SK-N-SH (cell line): ENCODE results near the gene EOGT. TPM values are rescaled to one million over a fixed set of nuclear protein-coding genes. Genes with fewer than 3 reads are reported as not detected.

Source experiments
- CTCF ChIA-PET: fragments of 300-600, 350-600 bp; formaldehyde crosslinking; extraction: SDS; loops from one replicate; lab custom pipeline; 2021; lab: Yijun Ruan, JAX
- POLR2A ChIA-PET: fragments of 350-600 bp; sonication (Branson Sonifier 250); formaldehyde crosslinking; extraction: SDS; loops from one replicate; lab custom pipeline; 2020; ENCODE audit warnings: antibody characterized with exemption, inconsistent platforms; lab: Yijun Ruan, JAX
- DNase-seq: peaks from one replicate; pipeline ENCODE4 v3.0.0; 2012
- H2AFZ ChIP-seq: fragments of 200-600 bp; sonication (generic); 2 replicates; pipeline ENCODE4 v1.8.1; 2016; ENCODE audit warnings: antibody characterized with exemption, mild to moderate bottlenecking, low read depth
- H3F3A ChIP-seq: fragments of 200-600 bp; sonication (generic); replicated peaks from 2 replicates; pipeline ENCODE3; 2016; ENCODE audit warnings: antibody characterized with exemption, mild to moderate bottlenecking; ENCODE audit not compliant: insufficient read depth
- H3K27ac ChIP-seq, 2 experiments: fragments of 200-500 bp in 1 of 2; fragments of 200-600 bp in 1 of 2; sonication (Bioruptor generic) in 1 of 2; sonication (generic), shearing (Covaris generic) in 1 of 2; 2 replicates each; pipeline versions ENCODE4 v1.5.1 to v1.6.1; 2014 to 2016; ENCODE audit warnings: low read depth in 2 of 2, inconsistent platforms in 1 of 2, low read length in 1 of 2, mild to moderate bottlenecking in 1 of 2, mixed read lengths in 1 of 2
- H3K27me3 ChIP-seq: fragments of 200-600 bp; sonication (generic), shearing (Covaris generic); 2 replicates; pipeline ENCODE4 v1.6.1; 2016; ENCODE audit warnings: mixed run types; ENCODE audit not compliant: insufficient read depth
- H3K36me3 ChIP-seq, 2 experiments: fragments of 200-500 bp in 1 of 2; fragments of 200-600 bp in 1 of 2; sonication (Bioruptor generic) in 1 of 2; sonication (generic) in 1 of 2; replicated peaks in 1 of 2; 2 replicates each; pipeline versions ENCODE3 to v1.5.1; 2014 to 2016; ENCODE audit warnings: low read length in 1 of 2, mild to moderate bottlenecking in 1 of 2; ENCODE audit not compliant: insufficient read depth in 2 of 2, control insufficient read depth in 1 of 2
- H3K4me1 ChIP-seq, 2 experiments: fragments of 200-500 bp in 1 of 2; fragments of 200-600 bp in 1 of 2; sonication (Bioruptor generic) in 1 of 2; sonication (generic), shearing (Covaris generic) in 1 of 2; 2 replicates each; pipeline versions ENCODE4 v1.5.1 to v1.6.1; 2014 to 2016; ENCODE audit warnings: low read depth in 1 of 2, low read length in 1 of 2, mixed run types in 1 of 2; ENCODE audit not compliant: insufficient read depth in 2 of 2, control insufficient read depth in 1 of 2
- H3K4me2 ChIP-seq: fragments of 200-600 bp; sonication (generic), shearing (Covaris generic); 2 replicates; pipeline ENCODE4 v1.6.1; 2017; ENCODE audit warnings: mixed run types
- H3K4me3 ChIP-seq, 2 experiments: fragments of 200-500 bp in 1 of 2; fragments of 200-600 bp in 1 of 2; sonication (Bioruptor generic) in 1 of 2; sonication (generic), shearing (Covaris generic) in 1 of 2; 2 replicates each; pipeline versions ENCODE4 v1.5.1 to v1.8.1; 2014 to 2016; ENCODE audit warnings: low read depth in 2 of 2, inconsistent platforms in 1 of 2, low read length in 1 of 2, mild to moderate bottlenecking in 1 of 2, mixed read lengths in 1 of 2, moderate library complexity in 1 of 2
- H3K79me2 ChIP-seq: fragments of 200-600 bp; sonication (generic); 2 replicates; pipeline ENCODE4 v1.8.1; 2017; ENCODE audit warnings: mild to moderate bottlenecking; ENCODE audit not compliant: insufficient read depth
- H3K9ac ChIP-seq: fragments of 200-600 bp; sonication (generic); 2 replicates; pipeline ENCODE4 v1.6.1; 2017; ENCODE audit warnings: mixed run types
- H3K9me2 ChIP-seq: fragments of 200-600 bp; sonication (generic); 2 replicates; pipeline ENCODE4 v1.6.1; 2017; ENCODE audit warnings: mixed run types
- H3K9me3 ChIP-seq: fragments of 200-600 bp; sonication (generic); 2 replicates; pipeline ENCODE4 v1.6.1; 2017; ENCODE audit warnings: mixed run types, mild to moderate bottlenecking, moderate library complexity
- H4K20me1 ChIP-seq: fragments of 200-600 bp; sonication (generic); 2 replicates; pipeline ENCODE4 v1.6.1; 2017; ENCODE audit warnings: mild to moderate bottlenecking, mixed run types; ENCODE audit not compliant: insufficient read depth
- CTCF ChIP-seq: fragments of 200-600 bp; sonication (generic); IDR thresholded peaks from 2 replicates; pipeline ENCODE4 v1.6.1; 2017; ENCODE audit warnings: antibody characterized with exemption, mild to moderate bottlenecking, moderate library complexity
- EZH2phosphoT487 ChIP-seq: fragments of 200-600 bp; sonication (generic); IDR thresholded peaks from 2 replicates; pipeline ENCODE4 v1.6.1; 2017; ENCODE audit warnings: low read depth, mixed run types, mild to moderate bottlenecking, antibody characterized with exemption, moderate library complexity, borderline replicate concordance
- FOXJ3 ChIP-seq: sonication (generic); formaldehyde crosslinking; IDR thresholded peaks from 2 replicates; pipeline ENCODE4 v1.5.1; 2020; ENCODE audit warnings: mild to moderate bottlenecking, missing genetic modification reagents
- FOXM1 ChIP-seq: IDR thresholded peaks from 2 replicates; pipeline ENCODE4 v1.4.0; 2012; ENCODE audit warnings: low read depth, mild to moderate bottlenecking
- GATA2 ChIP-seq: sonication (generic); formaldehyde crosslinking; IDR thresholded peaks from 2 replicates; pipeline ENCODE4 v1.5.0; 2020; ENCODE audit warnings: mild to moderate bottlenecking, missing genetic modification reagents
- MAX ChIP-seq: IDR thresholded peaks from 2 replicates; pipeline ENCODE4 v1.4.0; 2012; ENCODE audit warnings: low read depth
- MEF2A ChIP-seq: IDR thresholded peaks from 2 replicates; pipeline ENCODE4 v1.4.0; 2012; ENCODE audit warnings: low read depth, borderline replicate concordance
- MXI1 ChIP-seq: IDR thresholded peaks from 2 replicates; pipeline ENCODE4 v1.6.1; 2012; ENCODE audit warnings: mild to moderate bottlenecking, low read depth, low read length, improper control_type of control experiment
- NFIC ChIP-seq: IDR thresholded peaks from 2 replicates; pipeline ENCODE4 v1.4.0; 2012; ENCODE audit warnings: borderline replicate concordance
- NRF1 ChIP-seq: IDR thresholded peaks from 2 replicates; pipeline ENCODE4 v1.6.1; 2012; ENCODE audit warnings: low read depth, mild to moderate bottlenecking, low read length
- POLR2AphosphoS5 ChIP-seq: IDR thresholded peaks from 2 replicates; pipeline ENCODE4 v1.6.1; 2012; ENCODE audit warnings: low read depth, low read length
- RXRA ChIP-seq: IDR thresholded peaks from 2 replicates; pipeline ENCODE4 v1.4.0; 2012; ENCODE audit warnings: low read depth, mild to moderate bottlenecking, borderline replicate concordance
- SMC3 ChIP-seq: IDR thresholded peaks from 2 replicates; pipeline ENCODE4 v1.6.1; 2012; ENCODE audit warnings: low read depth, low read length, improper control_type of control experiment
- TEAD4 ChIP-seq: IDR thresholded peaks from 2 replicates; pipeline ENCODE4 v1.4.0; 2012; ENCODE audit warnings: mild to moderate bottlenecking, borderline replicate concordance; ENCODE audit not compliant: insufficient read depth
- USF1 ChIP-seq: IDR thresholded peaks from 2 replicates; pipeline ENCODE4 v1.4.0; 2012; ENCODE audit warnings: low read depth, borderline replicate concordance
- USF2 ChIP-seq: fragments of 150-350 bp; IDR thresholded peaks from 2 replicates; pipeline ENCODE4 v1.6.1; 2017; ENCODE audit warnings: antibody characterized with exemption, low read length, low read depth, borderline replicate concordance
- ZBTB33 ChIP-seq: IDR thresholded peaks from 2 replicates; pipeline ENCODE4 v1.4.0; 2012; ENCODE audit warnings: low read depth, borderline replicate concordance
- WGBS: methylation state at CpG from one replicate; pipeline ENCODE4 v1.1.6; 2017; ENCODE audit warnings: low lambda C conversion rate; 5-methylcytosine and 5-hydroxymethylcytosine counted together
- polyA plus RNA-seq, 3 experiments: library from polyadenylated mRNA; depleted of rRNA; stranded (reverse); fragments of >200 nt; gene quantifications; 2 replicates each; pipeline ENCODE4 v1.2.3, GENCODE V29; 2012

Gene EOGT
- polyA plus RNA-seq, 1 of the 3 experiments (the other 2 are of a cell fraction): 6.0 TPM

- TF ChIP-seq USF1 (no peak), TEAD4 (no peak), MEF2A (no peak), USF2 (no peak)
- no peaks in the 10 kb centered on the region for H3K9me2 ChIP-seq
- no peak overlapping the region for H3K4me2 ChIP-seq
- no peaks in the 10 kb centered on the region for H3F3A ChIP-seq
- WGBS: 97% methylated on average over 6 of the region's 6 CpGs
- H3K79me2 ChIP-seq: no peaks in the 10 kb centered on the region
- H3K36me3 ChIP-seq: peaks cover 35 to 62% of the 10 kb centered on the region in 2 experiments
- no peak overlapping the region for H3K27ac ChIP-seq
- DNase-seq: no peak
- no peak overlapping the region for H3K9ac ChIP-seq
- H4K20me1 ChIP-seq: no peaks in the 10 kb centered on the region
- no peak overlapping the region for H2AFZ ChIP-seq
- H3K9me3 ChIP-seq: no peaks in the 10 kb centered on the region
- no peaks in the 10 kb centered on the region for H3K27me3 ChIP-seq
- ChIA-PET POLR2A (no interaction called here), CTCF (no interaction called here)
- H3K4me3 ChIP-seq: no peak overlapping the region
- H3K4me1 ChIP-seq: no peaks in the 10 kb centered on the region
Observed at GRCh38 chr3:68997887-68998286, 15.6 kb downstream of the EOGT start.

- no peak for TF ChIP-seq MAX
- no peak for TF ChIP-seq FOXJ3 (CRISPR knock-in tag)
- no peak for TF ChIP-seq RXRA
- no peak for TF ChIP-seq POLR2AphosphoS5
- TF ChIP-seq MXI1: no peak
- TF ChIP-seq ZBTB33: no peak
- no peak for TF ChIP-seq GATA2 (CRISPR knock-in tag)
- no peak for TF ChIP-seq FOXM1
- no peak for TF ChIP-seq TEAD4
- TF ChIP-seq NFIC: no peak
- no peak for TF ChIP-seq CTCF
- no peak for TF ChIP-seq EZH2phosphoT487
- TF ChIP-seq NRF1: no peak
- no peak for TF ChIP-seq SMC3
- Histone ChIP-seq H3K9me3 (no peaks in the 10 kb centered on the region), H3K9ac (no peak overlapping the region), H3F3A (no peaks in the 10 kb centered on the region), H3K79me2 (no peaks in the 10 kb centered on the region), H3K27ac (no peak overlapping the region), H4K20me1 (no peaks in the 10 kb centered on the region), H3K4me1 (no peaks in the 10 kb centered on the region), H3K4me2 (no peak overlapping the region), H2AFZ (no peak overlapping the region), H3K4me3 (no peak overlapping the region), H3K9me2 (no peaks in the 10 kb centered on the region), H3K36me3 (peaks cover 35 to 51% of the 10 kb centered on the region in 2 experiments), H3K27me3 (no peaks in the 10 kb centered on the region)
- CTCF ChIA-PET: interaction anchor here (1.6 to 2.2 kb wide), 2 partner anchors 10 to 17 kb away, joined by 5 to 8 read pairs; partner anchors contain the start of gene EOGT
- POLR2A ChIA-PET: no interaction called here
- DNase-seq: no peak
- 94% methylated on average over 4 of the region's 8 CpGs for WGBS
Observed at GRCh38 chr3:68996356-68996995, 17.0 kb downstream of the EOGT start.
